ENCODE measurements around the gene ADGRV1. TPM values are rescaled to one million over a fixed set of nuclear protein-coding genes. Genes with fewer than 3 reads are reported as not detected.

The ADGRV1 gene
- total RNA-seq, 4 donors from 2014 or later: 6.0 to 37.0 (median 10.6) TPM

DNA sequence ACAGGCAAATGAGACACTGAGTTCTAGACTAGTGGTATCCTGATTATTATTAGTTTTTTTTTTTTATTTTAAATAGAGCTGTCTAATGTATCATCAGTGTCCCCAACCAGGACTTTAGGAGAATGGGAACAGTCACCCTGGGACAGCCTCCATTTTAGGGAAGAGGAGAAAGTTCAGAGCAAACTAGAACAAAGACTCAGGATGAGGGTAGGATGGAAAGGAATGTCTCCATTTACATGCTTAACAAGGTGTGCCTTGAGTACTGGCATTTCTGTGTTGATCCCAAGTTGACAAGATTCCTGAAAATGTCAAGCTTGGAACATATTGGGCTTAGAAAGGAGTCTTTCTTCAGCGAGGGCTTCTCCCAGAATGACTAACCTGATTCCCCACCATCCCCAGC lies 601.0 kb downstream of the ADGRV1 start:
- intact Hi-C loops (cut with DNase I; ENCODE audit: low total_unique reads): no loop called here
- no peak overlapping the region for H3K27ac ChIP-seq
- no peaks in the 10 kb centered on the region for H3K9me3 ChIP-seq
- H3K36me3 ChIP-seq: no peaks in the 10 kb centered on the region
- in situ Hi-C loops (cut with MboI; ENCODE audit: low pct_ligation_motif_present in 1 of 4, low pct_unique_long_range_greater_than_20kb in 1 of 4, low sequenced_read_pairs in 3 of 4): no loop called here
- H3K4me1 ChIP-seq: peaks cover 11 to 19% (median 14%) of the 10 kb centered on the region in 4 donors
- no peaks in the 10 kb centered on the region for H3K27me3 ChIP-seq
- H3K4me3 ChIP-seq: no peak overlapping the region
- TF ChIP-seq EP300 (IDR thresholded peaks at IDR 0.05; ENCODE audit: low read depth): no peak
- DNase-seq: no peak
- WGBS, 2 donors (ENCODE audit: low coverage in 1 of 2): 67 to 77% methylated on average over 1 of the region's 1 CpG

DNA sequence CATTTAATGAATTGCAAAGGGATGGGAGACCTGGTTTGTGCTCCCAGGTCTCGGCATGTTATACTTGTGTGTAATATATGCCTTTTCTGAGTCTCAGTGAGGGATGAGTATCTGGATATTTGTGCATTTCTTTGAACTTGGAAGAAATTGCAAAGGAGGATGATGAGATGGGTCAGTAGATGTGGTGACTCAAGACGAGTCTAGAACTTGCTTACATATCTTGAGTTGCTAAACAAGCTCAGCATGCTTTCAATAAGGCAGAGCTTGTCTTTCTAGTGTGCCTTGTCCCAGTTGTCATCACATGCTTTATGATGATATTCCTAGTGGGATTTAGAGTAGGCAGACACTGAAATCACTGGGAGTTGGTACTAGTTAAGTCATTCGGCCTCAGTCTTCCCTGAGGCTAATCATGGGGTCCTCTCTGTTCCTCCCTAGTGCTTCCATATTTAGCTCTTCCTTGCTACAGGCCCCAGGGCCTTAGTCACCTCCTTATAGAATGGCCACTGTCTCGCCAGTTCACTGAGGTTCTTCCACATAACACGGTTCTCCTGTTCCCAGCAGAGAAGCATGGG lies 602.2 kb downstream of the ADGRV1 start:
- 89 to 100% methylated on average over 2 to 5 of the region's 5 CpGs for WGBS, 2 donors (ENCODE audit: low coverage in 1 of 2)
- in situ Hi-C loops (cut with MboI; ENCODE audit: low pct_ligation_motif_present in 1 of 4, low pct_unique_long_range_greater_than_20kb in 1 of 4, low sequenced_read_pairs in 3 of 4): no loop called here
- H3K36me3 ChIP-seq: no peaks in the 10 kb centered on the region
- H3K9me3 ChIP-seq: no peaks in the 10 kb centered on the region
- no peak overlapping the region for H3K27ac ChIP-seq
- intact Hi-C loops (cut with DNase I; ENCODE audit: low total_unique reads): no loop called here
- TF ChIP-seq EP300 (IDR thresholded peaks at IDR 0.05; ENCODE audit: low read depth) (no peak), POLR2A (IDR thresholded peaks at IDR 0.05) (no peak), POLR2AphosphoS5 (IDR thresholded peaks at IDR 0.05) (no peak)
- TF ChIP-seq, protein P1, sequence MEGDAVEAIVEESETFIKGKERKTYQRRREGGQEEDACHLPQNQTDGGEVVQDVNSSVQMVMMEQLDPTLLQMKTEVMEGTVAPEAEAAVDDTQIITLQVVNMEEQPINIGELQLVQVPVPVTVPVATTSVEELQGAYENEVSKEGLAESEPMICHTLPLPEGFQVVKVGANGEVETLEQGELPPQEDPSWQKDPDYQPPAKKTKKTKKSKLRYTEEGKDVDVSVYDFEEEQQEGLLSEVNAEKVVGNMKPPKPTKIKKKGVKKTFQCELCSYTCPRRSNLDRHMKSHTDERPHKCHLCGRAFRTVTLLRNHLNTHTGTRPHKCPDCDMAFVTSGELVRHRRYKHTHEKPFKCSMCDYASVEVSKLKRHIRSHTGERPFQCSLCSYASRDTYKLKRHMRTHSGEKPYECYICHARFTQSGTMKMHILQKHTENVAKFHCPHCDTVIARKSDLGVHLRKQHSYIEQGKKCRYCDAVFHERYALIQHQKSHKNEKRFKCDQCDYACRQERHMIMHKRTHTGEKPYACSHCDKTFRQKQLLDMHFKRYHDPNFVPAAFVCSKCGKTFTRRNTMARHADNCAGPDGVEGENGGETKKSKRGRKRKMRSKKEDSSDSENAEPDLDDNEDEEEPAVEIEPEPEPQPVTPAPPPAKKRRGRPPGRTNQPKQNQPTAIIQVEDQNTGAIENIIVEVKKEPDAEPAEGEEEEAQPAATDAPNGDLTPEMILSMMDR (IDR thresholded peaks at IDR 0.05): no peak
- H3K4me3 ChIP-seq: no peak overlapping the region
- H3K4me1 ChIP-seq: peaks cover 11 to 19% (median 14%) of the 10 kb centered on the region in 4 donors
- no peaks in the 10 kb centered on the region for H3K27me3 ChIP-seq
- DNase-seq: no peak

DNA sequence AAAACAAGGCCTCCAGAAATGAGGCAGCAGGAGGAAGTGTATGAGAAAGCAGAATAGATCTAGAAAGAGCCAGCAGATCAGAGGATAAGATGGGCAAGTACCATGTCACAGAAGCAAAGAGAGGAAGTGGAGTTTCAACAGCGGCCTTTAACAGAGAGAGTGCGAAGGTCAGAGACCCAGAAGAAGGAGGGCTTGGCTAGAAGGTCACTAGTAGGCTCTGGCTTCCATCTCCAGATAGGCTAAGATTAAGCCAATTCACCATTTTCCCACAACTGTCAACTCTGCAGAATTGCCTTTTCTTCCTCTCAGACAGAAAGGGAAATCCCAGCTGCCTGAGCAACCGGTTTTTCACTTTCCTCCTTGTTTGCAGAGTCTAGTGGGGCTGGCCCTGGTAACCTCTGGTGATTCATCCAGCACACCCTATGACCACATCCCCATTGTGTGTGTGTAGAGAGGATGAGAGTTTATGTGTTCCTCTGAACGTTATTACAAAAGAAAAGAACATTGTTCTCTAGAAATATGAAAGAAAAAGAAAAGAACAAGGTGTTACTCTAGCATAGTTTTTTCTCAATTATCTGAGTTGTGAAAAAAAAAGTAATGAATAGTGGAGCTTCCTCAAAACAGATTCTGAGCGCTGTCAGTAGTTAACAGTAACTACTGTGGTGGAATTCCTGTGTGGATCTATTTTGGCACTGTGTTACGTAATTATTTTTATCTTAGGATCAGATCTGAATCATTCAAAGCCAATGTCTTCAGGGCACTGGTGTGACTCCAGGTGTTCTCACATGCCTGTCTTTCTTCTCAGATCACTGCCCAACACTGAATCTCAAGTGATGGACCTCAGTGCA lies 604.2 kb downstream of the ADGRV1 start:
- no peaks in the 10 kb centered on the region for H3K36me3 ChIP-seq
- TF ChIP-seq POLR2AphosphoS5 (IDR thresholded peaks at IDR 0.05): peak; percentile 11 to 43 (median 37)
- TF ChIP-seq EP300 (IDR thresholded peaks at IDR 0.05; ENCODE audit: low read depth): no peak
- H3K27me3 ChIP-seq: no peaks in the 10 kb centered on the region
- no peaks in the 10 kb centered on the region for H3K9me3 ChIP-seq
- WGBS, 2 donors (ENCODE audit: low coverage in 1 of 2): 8 to 22% methylated on average over 4 to 6 of the region's 6 CpGs
- intact Hi-C loops (cut with DNase I; ENCODE audit: low total_unique reads) (no loop called here), in situ Hi-C loops (cut with MboI; ENCODE audit: low pct_ligation_motif_present in 1 of 4, low pct_unique_long_range_greater_than_20kb in 1 of 4, low sequenced_read_pairs in 3 of 4) (no loop called here)
- H3K4me3 ChIP-seq: no peak overlapping the region
- H3K27ac ChIP-seq: peak overlapping the region; percentile 60 to 78 (median 71)
- DNase-seq: peak; percentile 79
- H3K4me1 ChIP-seq: peaks cover 11 to 19% (median 14%) of the 10 kb centered on the region in 4 donors

DNA sequence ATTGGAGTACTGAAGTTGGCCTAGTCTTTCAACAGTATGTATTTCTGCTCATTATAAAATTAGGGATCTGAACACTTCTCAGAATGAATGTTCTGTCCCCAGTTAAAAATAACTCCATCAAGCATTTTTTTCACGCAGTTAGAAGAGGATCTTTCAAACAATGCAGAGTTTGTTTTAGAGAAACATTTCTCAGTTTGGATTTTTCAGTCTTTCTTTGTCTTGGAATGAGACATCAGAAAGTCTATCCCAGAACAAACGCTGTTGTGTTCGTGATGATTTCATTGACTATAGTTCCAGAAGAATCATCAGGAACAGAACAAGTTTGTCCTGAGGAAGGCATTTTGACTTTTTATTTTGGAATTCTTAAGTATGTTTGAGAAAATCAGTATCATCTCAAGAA lies 605.8 kb downstream of the ADGRV1 start:
- intact Hi-C loops (cut with DNase I; ENCODE audit: low total_unique reads) (no loop called here), in situ Hi-C loops (cut with MboI; ENCODE audit: low pct_ligation_motif_present in 1 of 4, low pct_unique_long_range_greater_than_20kb in 1 of 4, low sequenced_read_pairs in 3 of 4) (no loop called here)
- H3K27me3 ChIP-seq: no peaks in the 10 kb centered on the region
- no peak for DNase-seq
- WGBS, 2 donors (ENCODE audit: low coverage in 1 of 2): 74 to 82% methylated on average over 3 of the region's 3 CpGs
- no peak overlapping the region for H3K4me3 ChIP-seq
- no peaks in the 10 kb centered on the region for H3K36me3 ChIP-seq
- H3K4me1 ChIP-seq: peaks cover 11 to 19% (median 14%) of the 10 kb centered on the region in 4 donors
- TF ChIP-seq EP300 (IDR thresholded peaks at IDR 0.05; ENCODE audit: low read depth) (no peak), POLR2A (IDR thresholded peaks at IDR 0.05) (no peak), POLR2AphosphoS5 (IDR thresholded peaks at IDR 0.05) (no peak)
- TF ChIP-seq, protein P1 (IDR thresholded peaks at IDR 0.05): no peak
- peak overlapping the region in 3 of 4 donors; percentile 2 to 78 (median 60) for H3K27ac ChIP-seq
- no peaks in the 10 kb centered on the region for H3K9me3 ChIP-seq

DNA sequence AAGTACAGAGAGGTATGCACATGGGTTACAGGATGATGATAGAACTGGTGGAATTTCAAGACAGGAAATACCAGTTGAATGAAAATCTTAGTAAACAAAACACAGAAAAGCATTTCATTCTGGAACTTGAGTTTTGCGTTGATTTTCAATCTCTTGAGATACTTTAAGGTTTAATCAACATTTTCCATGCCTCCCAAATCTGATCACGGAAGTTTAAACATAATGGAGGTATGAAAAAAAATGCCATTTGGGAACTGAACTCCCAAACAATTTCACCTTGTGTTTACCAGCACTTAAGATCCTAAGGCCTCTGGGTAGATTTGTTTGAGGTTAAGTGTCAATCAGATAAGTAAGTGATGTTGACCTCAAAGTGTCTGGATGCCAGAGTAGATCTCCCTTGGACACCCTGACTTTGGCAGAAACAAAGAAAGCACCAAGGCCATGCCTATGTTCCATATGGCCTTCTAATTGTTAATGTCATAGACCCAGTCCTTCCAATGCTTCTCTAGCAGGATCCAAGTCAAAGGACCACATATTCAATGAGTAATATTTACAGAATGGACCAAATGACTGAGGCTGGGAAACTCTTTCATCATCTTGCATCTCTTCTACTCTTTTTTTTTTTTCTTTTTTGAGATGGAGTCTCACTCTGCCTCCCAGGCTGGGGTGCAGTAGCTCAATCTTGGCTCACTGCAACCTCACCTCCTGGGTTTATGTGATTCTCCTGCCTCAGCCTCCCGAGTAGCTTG lies 607.6 kb downstream of the ADGRV1 start:
- 86 to 93% methylated on average over 3 of the region's 3 CpGs for WGBS, 2 donors (ENCODE audit: low coverage in 1 of 2)
- no peaks in the 10 kb centered on the region for H3K9me3 ChIP-seq
- DNase-seq: no peak
- H3K4me1 ChIP-seq: peaks cover 11 to 19% (median 14%) of the 10 kb centered on the region in 4 donors
- no peaks in the 10 kb centered on the region for H3K36me3 ChIP-seq
- no peak overlapping the region for H3K27ac ChIP-seq
- in situ Hi-C loops (cut with MboI; ENCODE audit: low pct_ligation_motif_present in 1 of 4, low pct_unique_long_range_greater_than_20kb in 1 of 4, low sequenced_read_pairs in 3 of 4): no loop called here
- H3K4me3 ChIP-seq: no peak overlapping the region
- TF ChIP-seq, protein P1 (IDR thresholded peaks at IDR 0.05): no peak
- TF ChIP-seq POLR2AphosphoS5 (IDR thresholded peaks at IDR 0.05): no peak
- no peak for TF ChIP-seq POLR2A (IDR thresholded peaks at IDR 0.05)
- TF ChIP-seq EP300 (IDR thresholded peaks at IDR 0.05; ENCODE audit: low read depth): no peak
- H3K27me3 ChIP-seq: no peaks in the 10 kb centered on the region
- intact Hi-C loops (cut with DNase I; ENCODE audit: low total_unique reads): no loop called here
